GM21825 (cell line): ENCODE measurements around the gene TMEM183A.

ENCODE experiments used
- ATAC-seq: cut with Tn5 transposase; IDR thresholded peaks from one replicate; pipeline ENCODE4 v1.9.1; 2021; ENCODE audit warnings: mild to moderate bottlenecking, moderate library complexity; ENCODE audit not compliant: unreplicated experiment

Gene TMEM183A

DNA sequence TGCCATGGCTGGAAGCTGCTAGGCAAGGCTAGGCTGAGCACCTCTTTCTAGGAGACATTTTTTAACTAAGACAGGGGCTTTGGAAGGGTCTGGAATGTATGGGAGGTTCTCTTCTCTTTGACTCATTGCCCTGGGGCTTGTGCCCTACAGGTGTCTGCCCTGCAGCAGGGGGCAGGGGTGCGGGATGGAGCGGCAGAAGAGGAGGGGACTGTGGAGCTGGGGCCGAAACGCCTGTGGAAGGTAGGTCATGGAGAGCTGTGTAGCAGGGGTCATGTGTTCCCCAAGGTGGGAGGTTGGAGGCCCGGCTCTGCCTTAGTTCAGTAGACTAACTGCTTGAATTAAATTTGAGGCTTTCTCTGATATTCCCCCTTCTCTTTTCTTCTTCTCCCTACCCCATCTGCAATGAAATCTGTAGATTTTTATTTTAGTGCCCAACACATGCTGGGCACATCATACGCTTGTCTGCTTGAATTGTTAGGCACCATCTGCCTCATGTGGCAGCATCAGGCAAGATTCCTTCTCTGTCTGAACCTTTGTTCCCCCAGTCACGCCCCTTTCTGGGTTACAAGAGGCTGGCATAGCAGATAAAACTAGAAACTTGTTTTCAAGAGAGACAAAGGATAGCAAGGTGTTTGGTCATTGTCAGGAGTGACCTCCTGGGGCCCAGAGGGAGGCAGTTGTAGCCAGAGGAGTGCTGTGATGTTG lies 37.5 kb downstream of the TMEM183A start:
- no peak for ATAC-seq

DNA sequence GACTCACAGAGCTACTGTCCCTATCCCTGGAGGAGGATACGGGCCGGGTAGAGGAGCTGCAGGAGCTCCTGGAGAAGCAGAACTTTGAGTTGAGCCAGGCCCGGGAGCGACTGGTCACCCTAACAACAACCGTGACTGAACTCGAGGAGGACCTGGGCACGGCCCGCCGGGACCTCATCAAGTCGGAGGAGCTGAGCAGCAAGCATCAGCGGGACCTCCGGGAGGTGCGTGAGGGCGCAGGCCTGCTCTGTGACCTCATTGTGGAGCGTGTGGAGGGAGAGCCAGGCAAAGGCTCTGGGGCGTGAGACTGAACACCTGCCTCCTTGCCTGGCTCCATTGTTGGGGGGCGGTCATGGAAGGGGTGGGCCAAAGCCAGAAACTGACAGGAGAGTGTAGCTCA lies 38.2 kb downstream of the TMEM183A start:
- ATAC-seq, result no peak

DNA sequence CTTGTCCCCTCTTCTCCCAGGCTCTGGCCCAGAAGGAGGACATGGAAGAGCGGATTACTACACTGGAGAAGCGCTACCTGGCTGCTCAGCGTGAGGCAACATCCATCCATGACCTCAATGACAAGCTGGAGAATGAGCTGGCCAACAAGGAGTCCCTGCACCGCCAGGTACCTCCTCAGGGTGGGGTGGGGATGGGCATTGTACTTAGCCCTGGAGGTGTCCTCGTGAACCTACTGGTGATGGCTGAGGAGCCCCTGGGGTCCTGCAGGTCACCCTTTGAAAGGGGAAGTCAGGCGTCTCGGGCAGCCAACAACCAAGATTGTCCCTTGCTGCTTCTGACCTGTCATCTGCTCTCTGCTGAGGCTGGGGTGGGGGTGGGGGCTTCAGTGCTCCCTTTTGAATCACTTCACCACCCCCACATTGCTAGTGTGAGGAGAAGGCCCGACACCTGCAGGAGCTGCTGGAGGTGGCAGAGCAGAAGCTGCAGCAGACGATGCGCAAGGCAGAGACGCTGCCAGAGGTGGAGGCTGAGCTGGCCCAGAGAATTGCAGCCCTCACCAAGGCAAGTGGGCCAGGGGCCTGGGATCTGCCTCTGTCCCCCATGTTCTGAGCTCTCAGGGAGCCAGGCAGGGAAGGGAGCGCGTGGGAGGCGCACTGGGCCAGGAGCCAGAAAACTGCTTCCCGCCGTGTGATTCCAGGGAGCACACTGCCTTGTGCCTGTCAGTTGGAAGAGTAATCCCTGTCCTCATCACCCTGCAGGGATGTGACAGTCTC lies 38.8 kb downstream of the TMEM183A start:
- no peak for ATAC-seq

DNA sequence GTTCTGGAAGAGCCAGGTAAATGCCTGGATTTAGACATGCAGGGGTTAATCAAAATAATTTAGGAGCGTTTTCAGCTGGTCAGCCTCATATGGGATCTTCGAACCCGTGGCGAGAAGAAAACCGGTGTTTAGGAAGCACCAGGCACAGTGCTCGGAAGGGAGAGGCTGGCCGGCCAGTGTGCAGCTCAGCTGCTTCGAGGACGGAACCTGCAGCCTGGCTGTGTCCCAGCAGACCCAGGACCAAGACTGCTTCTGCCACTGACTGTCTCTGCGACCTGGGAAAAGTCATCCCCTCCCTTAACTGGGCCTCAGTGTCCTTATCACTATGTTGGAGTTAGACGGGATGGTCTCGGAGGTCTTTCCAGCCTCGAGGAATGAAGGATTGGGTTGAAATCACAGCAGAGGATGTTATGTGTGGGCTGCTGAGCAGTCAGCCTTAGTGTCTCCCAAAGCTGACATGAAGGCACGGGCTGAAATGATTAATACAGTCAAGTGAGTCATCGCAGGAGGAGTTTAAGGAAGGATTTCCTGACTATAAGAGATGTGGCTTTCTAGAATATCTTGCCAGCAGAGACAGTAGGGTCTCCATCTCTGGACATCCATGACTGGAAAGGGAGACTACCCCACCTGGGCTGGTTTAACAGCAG lies 39.9 kb downstream of the TMEM183A start:
- no peak for ATAC-seq

DNA sequence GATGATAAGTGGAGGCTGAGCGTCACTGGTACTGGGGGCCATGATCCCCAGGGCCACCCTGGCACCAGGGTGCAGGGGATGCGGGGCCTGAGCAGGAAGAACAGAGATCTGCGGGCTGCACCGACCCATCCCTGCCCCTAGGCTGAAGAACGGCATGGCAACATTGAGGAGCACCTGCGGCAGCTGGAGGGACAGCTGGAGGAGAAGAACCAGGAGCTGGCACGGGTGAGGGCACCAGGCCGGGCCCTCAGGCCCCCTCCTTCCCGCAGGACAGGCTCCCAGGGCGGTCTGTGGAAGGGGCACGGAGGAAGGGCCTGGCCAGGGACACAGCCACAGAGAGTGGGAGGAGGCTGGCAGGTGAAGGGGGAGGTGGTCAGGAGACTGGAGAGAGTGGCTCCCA lies 40.9 kb downstream of the TMEM183A start:
- no peak for ATAC-seq

DNA sequence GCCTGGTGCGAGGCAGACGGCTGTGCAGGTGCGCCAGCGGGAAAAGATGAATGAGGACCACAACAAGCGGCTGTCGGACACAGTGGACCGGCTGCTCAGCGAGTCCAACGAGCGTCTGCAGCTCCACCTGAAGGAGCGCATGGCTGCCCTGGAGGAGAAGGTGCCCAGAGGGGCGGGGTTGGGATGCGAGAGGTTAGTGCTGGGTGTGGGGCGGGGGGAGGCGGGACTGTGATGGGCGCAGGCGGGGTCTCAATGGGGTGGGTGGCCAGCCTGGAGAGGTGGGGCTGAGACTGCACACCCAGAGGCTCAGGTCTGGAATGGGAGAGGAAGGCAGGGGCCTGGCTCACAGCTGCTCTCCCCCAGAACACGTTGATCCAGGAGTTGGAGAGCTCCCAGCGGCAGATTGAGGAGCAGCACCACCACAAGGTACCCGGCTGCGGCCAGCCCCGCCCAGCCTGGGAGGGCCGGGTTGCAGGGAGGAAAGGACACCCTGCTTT lies 41.4 kb downstream of the TMEM183A start:
- ATAC-seq, result no peak

DNA sequence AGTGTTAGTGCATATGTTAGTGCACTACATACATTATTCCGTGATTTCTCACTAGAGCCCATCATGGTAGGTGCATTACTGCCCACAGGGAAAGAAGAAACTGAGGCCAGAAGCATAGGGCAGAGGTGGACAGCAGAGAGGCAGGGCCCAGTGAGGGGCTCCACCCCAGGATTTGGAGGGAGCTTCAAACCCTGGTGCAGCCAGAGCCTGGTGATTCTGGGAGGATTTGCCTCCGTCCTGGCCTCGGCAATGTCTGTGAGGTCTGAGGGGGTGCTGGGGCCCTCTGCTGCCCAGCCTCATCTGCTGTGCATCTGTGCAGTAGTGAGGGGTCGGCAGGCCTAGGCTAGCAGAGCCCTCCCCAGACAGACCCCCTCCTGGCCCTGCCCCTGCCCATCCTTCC lies 41.9 kb downstream of the TMEM183A start:
- no peak for ATAC-seq

DNA sequence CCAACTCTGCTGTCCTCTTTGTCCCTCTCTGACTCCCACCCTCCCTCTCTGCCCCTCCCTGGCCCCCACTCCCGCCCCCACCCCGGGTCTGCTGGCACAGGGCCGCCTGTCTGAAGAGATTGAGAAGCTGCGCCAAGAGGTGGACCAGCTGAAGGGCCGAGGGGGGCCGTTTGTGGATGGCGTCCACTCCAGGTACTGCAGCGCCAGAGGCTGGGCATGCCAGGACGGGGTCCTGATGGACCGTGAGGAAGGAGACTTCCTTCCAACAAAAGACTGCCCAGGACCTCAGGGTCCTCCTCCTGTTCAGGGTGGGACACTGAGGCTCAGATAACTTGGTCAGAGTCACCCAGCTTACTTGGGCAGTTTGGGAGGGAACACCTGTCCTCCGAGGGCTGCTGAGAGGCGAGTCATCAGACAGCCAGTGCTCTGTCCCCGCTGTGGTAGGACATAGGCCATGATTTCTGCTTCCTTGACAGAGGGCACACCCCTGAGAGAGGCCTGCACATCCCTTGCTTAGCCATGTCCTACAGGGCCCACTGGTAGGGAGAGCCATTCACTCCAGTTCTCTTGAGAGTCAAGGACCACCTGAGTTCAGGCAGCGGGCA lies 42.5 kb downstream of the TMEM183A start:
- no peak for ATAC-seq

DNA sequence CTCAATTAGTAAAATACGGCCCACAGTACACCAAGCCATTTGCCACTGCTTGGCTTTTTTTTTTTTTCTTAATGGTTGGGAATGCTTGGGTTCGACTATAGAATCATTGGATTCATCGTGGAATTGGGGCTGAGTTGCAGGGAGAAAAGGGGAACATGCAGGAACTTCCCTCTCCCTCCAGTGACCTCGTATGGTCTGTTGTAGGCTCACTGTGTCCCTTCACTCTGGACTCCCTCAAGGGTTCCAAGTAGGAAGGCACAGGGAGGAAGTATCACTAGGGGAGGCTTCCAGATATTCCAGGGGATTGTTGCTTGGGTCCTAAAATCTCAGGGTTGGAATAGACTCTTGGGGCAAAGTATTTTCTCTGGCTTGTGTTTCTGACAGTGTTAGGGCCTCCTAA lies 43.7 kb downstream of the TMEM183A start:
- ATAC-seq, result no peak

DNA sequence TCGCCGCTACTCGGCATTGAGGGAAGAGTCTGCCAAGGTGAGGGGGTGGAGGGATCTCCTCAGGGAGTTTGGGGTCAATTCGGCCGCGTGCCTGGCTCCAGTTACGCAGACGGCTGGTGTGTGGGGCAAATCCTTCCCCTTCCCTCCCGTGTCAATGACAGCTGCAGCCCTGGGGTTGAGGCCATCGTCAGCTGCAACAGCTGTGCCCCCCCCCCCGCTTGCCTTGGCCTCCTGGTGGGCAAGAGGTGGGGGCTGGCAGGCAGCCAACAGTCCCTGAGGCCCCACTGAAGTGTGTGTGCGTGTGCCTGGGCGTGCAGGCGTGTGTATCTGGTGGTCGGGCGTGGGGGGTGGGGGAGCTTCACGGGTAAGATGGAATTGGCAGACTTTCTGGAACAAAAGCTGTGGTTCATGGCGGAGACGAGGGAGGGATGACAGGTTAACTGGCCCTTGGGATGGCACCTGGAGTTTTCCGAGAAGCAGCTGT lies 44.7 kb downstream of the TMEM183A start:
- no peak for ATAC-seq

DNA sequence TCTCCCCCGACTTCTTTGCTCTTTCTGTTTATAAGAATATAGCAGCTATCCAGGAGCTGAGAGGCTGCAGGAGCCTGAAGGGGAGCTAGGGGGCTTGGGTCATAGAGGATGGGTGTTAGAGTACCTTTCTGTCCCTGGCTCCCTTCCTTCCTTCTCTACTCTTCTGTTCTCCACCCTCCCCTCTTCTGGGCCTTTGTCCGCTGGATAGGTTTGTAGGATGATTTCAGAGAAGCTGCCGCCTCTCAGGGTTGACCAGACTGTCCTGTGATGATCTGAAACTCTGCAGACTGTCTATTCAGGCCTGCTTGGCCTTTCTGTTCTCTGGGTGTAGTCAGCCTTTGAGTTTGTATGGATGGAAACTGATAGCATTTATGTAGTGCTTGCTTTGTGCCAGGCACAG lies 45.4 kb downstream of the TMEM183A start:
- no peak for ATAC-seq

DNA sequence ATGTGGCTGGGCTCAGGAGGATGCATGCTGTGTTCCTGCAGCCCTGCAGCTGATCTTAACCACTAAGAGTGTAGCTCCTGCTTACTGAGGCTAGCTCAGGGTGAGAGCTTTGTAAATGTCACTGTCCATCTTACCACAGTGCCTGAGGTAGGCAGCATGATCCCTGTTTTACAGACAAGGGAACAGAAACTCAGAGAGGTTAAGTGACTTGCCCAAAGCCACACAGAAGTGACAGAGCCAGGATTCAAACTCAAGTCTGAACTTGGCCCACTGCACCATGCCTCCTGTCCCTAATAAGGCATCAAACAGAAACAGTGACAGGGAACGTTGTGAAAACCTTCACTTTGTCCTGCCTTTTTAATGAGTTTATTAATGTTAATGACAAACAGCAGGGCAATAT lies 47.0 kb downstream of the TMEM183A start:
- ATAC-seq, result no peak

DNA sequence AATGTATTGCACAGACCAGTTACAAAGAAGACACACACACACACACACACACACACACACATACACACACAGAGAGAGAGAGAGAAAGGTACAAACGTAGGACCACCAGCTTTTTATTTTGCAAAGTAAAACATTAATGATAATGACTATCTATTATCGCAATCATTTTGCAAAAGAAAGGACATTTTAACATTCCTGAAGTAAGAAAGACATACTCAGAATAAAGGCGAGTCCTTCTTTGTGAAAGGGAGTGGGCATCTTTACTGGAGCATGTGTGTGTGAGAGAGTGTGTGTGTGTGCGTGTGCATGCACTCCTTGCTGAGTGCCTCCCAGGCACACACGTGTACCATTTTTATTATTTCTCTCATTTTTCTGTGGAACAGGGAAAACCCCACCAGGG lies 47.5 kb downstream of the TMEM183A start:
- no peak for ATAC-seq

DNA sequence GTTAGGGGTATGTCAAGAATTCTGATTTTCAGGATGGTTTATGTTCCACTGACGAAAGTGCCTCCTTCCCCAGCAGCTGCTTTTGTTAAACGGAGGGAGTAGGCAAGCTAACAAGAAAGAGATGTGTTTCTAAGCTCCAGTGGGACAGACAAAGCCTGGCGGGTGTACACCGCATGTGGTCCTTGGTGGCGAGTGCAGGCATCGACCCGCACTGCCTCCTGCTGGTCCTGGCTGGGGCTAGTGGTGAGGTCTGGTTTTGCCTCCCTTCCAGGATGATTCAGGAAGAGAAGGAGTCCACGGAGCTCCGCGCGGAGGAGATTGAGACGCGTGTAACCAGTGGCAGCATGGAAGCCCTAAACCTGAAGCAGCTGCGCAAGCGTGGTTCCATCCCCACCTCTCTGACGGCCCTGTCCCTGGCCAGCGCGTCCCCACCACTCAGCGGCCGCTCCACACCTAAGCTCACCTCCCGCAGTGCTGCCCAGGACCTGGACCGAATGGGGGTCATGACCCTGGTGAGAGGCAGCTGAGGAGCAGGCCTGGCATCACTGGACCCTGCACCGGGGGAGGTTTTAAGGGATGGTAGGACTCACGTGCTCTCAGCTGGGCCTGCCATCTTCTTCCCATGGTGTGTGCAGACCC lies 48.1 kb downstream of the TMEM183A start:
- no peak for ATAC-seq

DNA sequence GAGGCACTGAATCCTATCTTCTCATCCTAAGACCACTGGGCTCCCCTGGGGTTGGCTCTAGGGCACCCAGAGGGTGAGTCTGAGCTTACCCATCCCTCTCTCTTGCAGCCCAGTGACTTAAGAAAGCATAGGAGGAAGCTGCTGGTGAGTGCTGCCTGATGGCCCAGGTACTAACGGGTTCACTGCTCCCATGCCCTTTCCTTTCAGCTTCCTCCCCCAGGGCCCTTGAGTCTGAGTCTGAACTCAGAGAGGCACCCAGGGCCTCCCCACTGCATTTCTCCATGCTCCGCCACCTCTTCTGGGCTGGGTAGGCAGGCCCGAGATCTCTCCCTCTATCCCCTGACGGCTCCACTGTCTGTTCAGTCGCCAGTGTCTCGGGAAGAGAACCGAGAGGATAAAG lies 48.8 kb downstream of the TMEM183A start:
- no peak for ATAC-seq

DNA sequence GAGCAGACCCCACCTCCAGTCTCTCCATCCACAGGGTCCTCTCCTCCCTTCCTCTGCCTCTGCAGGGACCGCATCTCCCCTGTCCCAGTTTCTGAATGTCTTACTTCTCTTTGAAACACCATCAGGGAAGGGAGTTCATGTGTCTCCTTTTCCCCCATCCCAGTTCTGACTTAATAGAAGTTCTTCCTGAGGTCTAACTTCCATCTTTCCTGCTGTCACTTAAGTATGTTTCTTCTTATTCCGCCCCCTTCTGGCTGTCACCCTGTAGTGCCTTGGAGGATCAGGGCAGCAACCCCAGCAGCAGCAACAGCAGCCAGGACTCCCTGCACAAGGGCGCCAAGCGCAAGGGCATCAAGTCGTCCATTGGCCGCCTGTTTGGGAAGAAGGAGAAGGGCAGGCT lies 49.3 kb downstream of the TMEM183A start:
- no peak for ATAC-seq

DNA sequence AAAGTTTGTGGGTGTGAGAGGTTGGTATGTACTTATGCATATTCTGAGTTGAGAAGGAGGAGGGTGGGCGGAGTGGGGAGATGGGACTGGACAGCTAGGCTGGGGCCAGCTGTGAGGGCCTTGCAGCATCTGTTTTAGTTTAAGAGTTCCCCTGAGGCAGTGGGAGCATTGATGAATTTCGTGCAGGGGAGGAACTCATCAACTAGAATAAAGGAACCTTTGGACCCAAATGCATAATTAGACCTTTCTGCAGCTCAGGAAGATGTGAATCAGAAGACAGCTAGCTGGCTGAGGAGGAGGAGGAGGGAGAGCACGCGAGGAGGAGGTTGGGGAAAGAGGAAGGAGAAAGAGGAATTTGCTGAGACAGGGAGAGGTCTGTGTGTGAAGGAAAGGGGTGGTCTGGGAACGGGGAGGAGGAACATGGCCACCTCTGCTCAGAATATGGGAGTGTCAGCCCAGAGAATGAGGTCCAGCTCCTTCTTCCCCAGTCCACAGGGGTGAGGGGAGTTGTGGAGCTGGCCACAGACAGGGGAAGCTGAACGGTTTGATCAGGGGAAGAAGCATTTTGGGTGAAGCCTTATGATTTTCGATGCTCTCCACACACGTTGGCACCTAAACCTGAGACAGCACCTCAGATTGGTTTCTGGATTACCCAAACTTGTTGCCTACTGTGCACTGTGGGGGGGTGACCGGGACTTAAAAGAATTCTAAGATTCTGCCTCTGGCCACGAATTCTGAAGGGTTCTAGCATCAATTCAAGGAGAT lies 50.9 kb downstream of the TMEM183A start:
- no peak for ATAC-seq

DNA sequence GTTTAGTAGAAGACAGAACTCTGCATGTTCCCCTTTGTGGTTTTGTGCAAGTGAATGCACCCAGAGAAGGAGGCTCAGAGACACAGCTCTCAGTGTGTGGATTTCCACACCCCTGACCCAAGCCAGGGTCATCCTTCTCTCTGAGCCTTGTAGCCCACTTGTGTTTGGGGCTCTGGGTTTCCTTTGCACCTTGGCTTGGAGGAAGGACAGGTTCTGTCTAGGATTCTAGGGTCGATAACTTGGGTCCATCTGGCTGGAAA lies 51.4 kb downstream of the TMEM183A start:
- no peak for ATAC-seq

DNA sequence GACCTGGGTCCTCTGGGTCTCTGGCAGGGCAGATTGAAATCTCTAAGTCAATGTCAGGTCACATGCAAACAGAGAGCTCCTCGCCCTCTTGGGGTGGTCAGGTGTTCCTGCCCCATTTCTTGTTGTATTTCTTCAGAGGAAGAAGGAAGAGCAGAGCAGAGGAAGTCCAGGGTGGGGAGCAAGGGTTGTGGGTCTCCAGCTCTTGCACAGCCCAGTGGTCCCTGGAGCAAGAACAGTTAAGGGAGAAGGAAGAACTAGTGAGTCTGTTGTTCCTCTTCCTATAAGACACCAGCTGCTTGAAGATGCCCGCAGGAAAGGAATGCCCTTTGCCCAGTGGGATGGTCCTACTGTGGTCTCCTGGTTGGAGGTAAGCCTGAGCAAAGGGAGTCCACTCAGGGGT lies 52.3 kb downstream of the TMEM183A start:
- no peak for ATAC-seq

DNA sequence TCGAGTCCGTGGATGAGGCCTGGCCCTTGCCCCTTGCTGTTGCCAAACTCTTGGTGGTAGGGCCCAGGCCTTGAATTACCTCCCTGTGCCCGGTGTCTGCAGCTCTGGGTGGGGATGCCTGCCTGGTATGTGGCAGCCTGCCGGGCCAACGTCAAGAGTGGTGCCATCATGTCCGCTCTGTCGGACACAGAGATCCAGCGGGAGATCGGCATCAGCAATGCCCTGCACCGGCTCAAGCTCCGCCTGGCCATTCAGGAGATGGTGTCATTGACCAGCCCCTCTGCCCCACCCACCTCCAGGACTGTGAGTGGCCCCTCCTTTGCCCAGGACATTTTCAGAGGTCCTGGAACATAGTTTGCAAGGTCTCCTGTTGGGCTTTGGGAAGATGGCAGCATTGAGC lies 52.9 kb downstream of the TMEM183A start:
- ATAC-seq, result no peak
